OCI-LY7 (cell line): ENCODE results near the gene OTUD3.

Experiments
- EZH2phosphoT487 ChIP-seq: fragments of 200-600 bp; sonication (generic); IDR thresholded peaks from 2 replicates; pipeline ENCODE4 v1.6.1; 2018; ENCODE audit warnings: low read depth, borderline replicate concordance, mild to moderate bottlenecking, mixed run types, antibody characterized with exemption, low read length, moderate library complexity, mixed read lengths
- TF ChIP-seq, protein P1 (sequence below): fragments of 200-600 bp; sonication (generic); conservative IDR thresholded peaks from 2 replicates; pipeline ENCODE4 v1.5.1; 2014; ENCODE audit warnings: mild to moderate bottlenecking, antibody characterized with exemption, low read length, moderate library complexity, mixed read lengths

- TF ChIP-seq, protein P1, sequence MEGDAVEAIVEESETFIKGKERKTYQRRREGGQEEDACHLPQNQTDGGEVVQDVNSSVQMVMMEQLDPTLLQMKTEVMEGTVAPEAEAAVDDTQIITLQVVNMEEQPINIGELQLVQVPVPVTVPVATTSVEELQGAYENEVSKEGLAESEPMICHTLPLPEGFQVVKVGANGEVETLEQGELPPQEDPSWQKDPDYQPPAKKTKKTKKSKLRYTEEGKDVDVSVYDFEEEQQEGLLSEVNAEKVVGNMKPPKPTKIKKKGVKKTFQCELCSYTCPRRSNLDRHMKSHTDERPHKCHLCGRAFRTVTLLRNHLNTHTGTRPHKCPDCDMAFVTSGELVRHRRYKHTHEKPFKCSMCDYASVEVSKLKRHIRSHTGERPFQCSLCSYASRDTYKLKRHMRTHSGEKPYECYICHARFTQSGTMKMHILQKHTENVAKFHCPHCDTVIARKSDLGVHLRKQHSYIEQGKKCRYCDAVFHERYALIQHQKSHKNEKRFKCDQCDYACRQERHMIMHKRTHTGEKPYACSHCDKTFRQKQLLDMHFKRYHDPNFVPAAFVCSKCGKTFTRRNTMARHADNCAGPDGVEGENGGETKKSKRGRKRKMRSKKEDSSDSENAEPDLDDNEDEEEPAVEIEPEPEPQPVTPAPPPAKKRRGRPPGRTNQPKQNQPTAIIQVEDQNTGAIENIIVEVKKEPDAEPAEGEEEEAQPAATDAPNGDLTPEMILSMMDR, result no peak
- no peak for TF ChIP-seq EZH2phosphoT487
Measured at GRCh38 chr1:19934336-19934735, 52.1 kb downstream of the OTUD3 start.
